Measurements from ENCODE around the gene MTMR3.

DNA sequence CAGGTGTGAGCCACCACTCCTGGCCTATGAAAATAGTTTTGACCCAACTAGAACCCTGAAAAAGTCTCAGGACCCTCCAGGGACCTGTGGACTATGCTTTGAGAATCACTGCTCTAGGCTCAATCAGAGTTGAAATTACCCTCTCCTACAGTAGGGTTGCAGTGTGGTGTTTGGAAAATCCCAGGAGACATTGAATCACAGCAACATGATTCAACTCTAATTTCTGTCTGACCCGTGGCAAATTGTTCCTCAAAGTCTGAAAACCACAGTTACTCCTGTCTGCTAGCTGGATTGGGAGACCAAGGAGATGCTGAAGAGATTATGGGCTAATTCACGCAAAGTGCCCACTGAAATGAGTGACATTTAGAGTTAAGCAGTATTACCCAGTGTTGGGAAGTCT, 5.4 kb upstream of the MTMR3 start:
- TF ChIP-seq POLR2AphosphoS5 (IDR thresholded peaks at IDR 0.05): no peak
- no peak for TF ChIP-seq POLR2A (IDR thresholded peaks at IDR 0.05)
- TF ChIP-seq, protein P1, sequence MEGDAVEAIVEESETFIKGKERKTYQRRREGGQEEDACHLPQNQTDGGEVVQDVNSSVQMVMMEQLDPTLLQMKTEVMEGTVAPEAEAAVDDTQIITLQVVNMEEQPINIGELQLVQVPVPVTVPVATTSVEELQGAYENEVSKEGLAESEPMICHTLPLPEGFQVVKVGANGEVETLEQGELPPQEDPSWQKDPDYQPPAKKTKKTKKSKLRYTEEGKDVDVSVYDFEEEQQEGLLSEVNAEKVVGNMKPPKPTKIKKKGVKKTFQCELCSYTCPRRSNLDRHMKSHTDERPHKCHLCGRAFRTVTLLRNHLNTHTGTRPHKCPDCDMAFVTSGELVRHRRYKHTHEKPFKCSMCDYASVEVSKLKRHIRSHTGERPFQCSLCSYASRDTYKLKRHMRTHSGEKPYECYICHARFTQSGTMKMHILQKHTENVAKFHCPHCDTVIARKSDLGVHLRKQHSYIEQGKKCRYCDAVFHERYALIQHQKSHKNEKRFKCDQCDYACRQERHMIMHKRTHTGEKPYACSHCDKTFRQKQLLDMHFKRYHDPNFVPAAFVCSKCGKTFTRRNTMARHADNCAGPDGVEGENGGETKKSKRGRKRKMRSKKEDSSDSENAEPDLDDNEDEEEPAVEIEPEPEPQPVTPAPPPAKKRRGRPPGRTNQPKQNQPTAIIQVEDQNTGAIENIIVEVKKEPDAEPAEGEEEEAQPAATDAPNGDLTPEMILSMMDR (IDR thresholded peaks at IDR 0.05): no peak

Data from gastroesophageal sphincter (tissue), 3 donors.